HPDE6-E6E7 (cell line): Measurements from ENCODE around the gene CCDC144A.
"Not testable (repeated sequence)": the region's sequence is repeated elsewhere in the genome, so short reads cannot be mapped to it uniquely, and the experiment has no call there.

Experiments
- DNase-seq: peaks from one replicate; pipeline ENCODE4 v3.0.0; 2011; ENCODE audit warnings: missing footprints; ENCODE audit errors: extremely low spot score

CCDC144A gene

DNA sequence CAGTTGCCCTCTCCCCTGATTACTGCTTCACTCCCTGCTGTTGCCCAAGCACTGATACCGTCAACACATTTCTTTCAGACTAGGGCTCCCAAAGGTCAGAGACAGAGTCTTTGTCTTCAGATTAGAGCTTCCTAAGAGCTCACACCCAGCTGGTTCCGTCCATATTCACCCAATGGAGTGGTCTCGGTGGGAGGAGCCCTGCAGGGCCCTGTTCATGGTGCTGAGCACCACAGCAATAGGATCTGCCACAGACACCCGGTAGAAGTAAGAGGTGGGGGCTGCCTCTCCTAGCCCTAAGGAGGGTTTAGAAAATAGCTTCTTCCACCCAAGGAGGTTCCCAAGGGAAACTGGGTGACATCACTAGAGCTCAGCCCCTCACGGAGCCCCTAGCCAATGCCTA lies 128.3 kb downstream of the CCDC144A start:
- no peak for DNase-seq

DNA sequence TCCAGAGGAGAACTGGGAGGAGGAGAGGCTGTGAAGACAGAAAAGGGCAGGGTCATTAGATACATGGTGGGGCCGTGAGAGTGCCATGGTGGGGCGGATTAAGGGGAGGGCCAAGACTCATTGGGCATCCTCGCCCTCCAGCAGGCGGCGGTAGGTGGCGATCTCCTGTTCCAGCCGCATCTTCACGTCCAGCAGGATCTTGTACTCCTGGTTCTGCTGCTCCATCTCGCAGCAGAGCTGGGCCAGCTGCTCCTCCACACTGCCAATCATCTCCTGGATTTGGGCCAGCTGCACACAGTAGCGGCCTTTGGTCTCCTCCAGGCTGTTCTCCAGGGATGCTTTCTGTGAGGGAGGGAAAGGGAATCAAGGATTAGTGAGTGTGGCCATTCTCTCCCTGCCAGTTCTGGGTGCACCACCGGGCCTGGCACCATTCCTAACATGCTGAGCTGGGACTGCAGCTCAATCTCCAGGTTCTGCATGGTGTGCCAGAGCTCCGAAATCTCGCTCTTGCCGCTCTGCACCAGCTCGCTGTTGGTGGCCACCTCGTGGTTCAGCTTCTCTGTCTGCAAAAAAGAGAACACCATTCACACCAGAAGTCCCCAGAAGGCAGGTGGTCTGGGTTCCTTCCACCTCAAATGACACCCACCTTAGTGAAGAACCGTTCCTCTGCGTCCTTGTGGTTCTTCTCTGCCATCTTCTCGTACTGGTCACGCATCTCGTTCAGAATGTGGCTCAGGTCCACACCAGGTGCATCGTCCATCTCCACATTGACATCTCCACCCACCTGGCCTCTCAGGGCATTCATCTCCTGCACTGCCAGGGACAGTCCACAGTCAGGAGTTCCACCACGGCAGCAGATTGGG lies 129.0 kb downstream of the CCDC144A start:
- DNase-seq, result no peak

- DNase-seq, result no peak
Observed at GRCh38 chr17:16820161-16820877, 130.3 kb downstream of the CCDC144A start.

DNA sequence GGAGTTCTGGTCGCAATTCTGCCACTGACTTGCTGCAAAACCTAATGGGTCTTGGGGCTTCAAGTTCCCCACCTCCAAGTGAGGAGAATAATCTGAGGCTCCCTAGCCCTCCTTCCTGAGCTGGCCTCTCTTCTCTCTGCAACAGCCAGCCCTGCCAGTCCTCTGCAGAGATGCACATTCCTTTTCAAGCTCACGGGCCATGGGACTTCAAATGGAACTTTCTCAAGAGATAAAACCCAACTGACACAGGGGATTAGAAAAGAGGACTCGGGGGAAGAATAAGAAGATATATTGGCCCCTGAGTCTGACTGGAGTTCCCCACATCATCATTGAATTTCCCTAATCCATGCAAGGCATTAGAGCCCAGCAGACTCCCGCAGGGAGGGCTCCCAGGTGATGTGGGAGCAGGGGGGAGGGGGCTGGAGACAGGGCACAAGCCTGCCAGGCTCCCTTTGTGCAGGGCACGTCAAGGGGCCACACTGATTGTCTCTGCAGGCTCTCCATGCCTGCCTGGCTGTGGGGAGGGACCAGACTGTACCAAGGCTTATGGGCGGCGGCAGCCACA lies 131.0 kb downstream of the CCDC144A start:
- no peak for DNase-seq

GRCh38 chr17:16822133-16822532 lies 132.1 kb downstream of the CCDC144A start:
- not testable (repeated sequence) for DNase-seq

- DNase-seq, result not testable (repeated sequence)
Observed at GRCh38 chr17:16823768-16824406, 133.8 kb downstream of the CCDC144A start.
